Dendritic cell treated with granulocyte-macrophage colony-stimulating factor and Interleukin-4, amounts not matched to agents 40 ng/mL and 50 ng/mL, for 4 days (primary cell): ENCODE measurements around the gene SLC6A6.
A peak's percentile ranks its signal among the peaks of the same experiment; 100 is the strongest.
"Not testable (repeated sequence)": the region's sequence is repeated elsewhere in the genome, so short reads cannot be mapped to it uniquely, and the experiment has no call there.

ENCODE experiments used
- H3K27ac Mint-ChIP-seq: one replicate; pipeline ENCODE4 v1.8.0; 2022; ENCODE audit warnings: mild to moderate bottlenecking, mixed read lengths
- H3K27me3 Mint-ChIP-seq: one replicate; pipeline ENCODE4 v1.8.0; 2022; ENCODE audit warnings: mild to moderate bottlenecking, mixed read lengths
- H3K36me3 Mint-ChIP-seq: one replicate; pipeline ENCODE4 v1.8.0; 2022; ENCODE audit warnings: low read depth, mixed read lengths
- H3K4me1 Mint-ChIP-seq: one replicate; pipeline ENCODE4 v1.8.0; 2022; ENCODE audit warnings: low read depth, mixed read lengths
- H3K4me3 Mint-ChIP-seq: one replicate; pipeline ENCODE4 v1.8.0; 2022; ENCODE audit warnings: mild to moderate bottlenecking, moderate library complexity, mixed read lengths
- H3K9me3 Mint-ChIP-seq: one replicate; pipeline ENCODE4 v1.8.0; 2022; ENCODE audit warnings: mixed read lengths
- intact Hi-C: fragments of 100-400 bp; cut with micrococcal nuclease; formaldehyde crosslinking; loops from one replicate; pipeline ENCODE4 v1.15.0; 2022

The SLC6A6 gene

DNA sequence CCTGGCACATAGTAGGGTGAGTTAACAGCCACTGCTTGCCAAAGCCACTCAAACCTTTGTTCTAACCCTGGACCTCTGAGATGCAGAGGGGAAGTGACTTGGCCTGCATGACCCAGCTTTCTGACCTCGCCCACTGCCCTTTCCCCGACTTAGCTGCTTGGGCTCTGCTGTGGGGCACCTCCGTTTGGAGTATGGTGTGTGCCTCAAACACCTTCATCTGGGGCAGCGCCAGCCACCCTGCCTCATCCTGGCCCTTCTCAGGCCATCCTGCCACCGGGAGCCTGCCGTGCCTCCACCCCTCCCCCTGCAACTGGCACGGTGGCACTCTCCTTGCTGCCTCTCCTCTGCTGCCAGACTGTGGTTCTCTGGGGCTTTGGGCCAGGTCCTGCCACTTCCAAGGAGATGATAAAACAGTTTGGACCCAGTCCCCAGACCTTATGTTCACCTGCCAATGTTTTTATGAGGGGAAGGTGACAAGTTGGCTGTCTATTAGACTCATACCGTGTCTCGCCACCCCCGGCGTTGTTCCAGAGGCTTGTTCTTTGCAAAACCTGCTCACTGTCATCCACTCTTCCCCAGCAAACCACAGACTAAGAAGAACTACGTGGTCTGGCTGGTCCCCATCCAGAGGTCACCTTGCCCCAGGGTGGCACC is 32.2 kb downstream of the SLC6A6 start:
- no peaks in the 10 kb centered on the region for H3K9me3 Mint-ChIP-seq
- intact Hi-C loops = no loop called here
- H3K36me3 Mint-ChIP-seq = peaks cover 50% of the 10 kb centered on the region
- H3K4me3 Mint-ChIP-seq = peak overlapping the region; percentile 52
- H3K27ac Mint-ChIP-seq = peak overlapping the region; percentile 93
- no peaks in the 10 kb centered on the region for H3K27me3 Mint-ChIP-seq
- peaks cover 89% of the 10 kb centered on the region for H3K4me1 Mint-ChIP-seq

DNA sequence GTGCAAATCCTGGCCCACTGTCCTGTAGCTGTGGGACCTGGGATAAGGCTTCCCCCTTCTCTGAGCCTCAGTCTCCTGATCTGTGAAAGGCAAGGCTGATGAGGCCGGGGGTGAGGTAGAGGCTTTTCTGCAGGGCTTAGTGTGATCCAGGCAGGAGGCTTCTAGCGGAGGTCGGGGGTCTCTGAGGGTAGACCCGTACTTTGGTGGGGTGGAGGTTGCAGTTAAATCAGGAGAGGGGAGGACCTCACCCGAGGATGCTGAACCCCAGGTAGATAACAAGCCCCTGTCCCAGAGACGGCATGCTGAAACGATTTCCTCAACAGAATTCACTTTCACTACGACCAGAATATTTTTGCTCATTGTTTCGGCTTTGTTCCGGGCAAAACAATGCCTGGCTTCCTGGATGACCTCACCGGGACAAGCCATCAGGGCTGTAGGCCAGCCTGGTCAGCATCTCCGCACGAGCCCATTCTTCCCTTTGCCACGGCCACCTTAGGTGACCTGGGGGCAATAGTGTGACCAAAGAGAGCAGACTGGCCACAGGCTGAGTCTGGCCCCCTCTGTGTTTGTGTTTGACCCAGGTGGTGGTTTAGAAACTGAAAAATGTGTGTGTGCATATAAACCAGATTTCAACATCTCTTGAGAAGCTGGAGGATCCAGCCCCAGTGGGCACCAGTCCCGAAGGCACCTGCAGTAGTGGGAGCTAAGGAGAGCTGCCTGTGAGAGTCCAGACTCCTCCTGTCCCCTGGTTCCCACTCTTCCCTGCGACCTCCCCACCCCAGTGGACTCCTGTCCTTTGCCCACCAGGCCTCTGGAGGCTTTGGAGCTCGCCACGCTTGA is 33.0 kb downstream of the SLC6A6 start:
- H3K36me3 Mint-ChIP-seq = peaks cover 51% of the 10 kb centered on the region
- no peaks in the 10 kb centered on the region for H3K9me3 Mint-ChIP-seq
- H3K27ac Mint-ChIP-seq = peak overlapping the region; percentile 93
- peaks cover 89% of the 10 kb centered on the region for H3K4me1 Mint-ChIP-seq
- no peaks in the 10 kb centered on the region for H3K27me3 Mint-ChIP-seq
- peak overlapping the region; percentile 20 for H3K4me3 Mint-ChIP-seq
- intact Hi-C loops = no loop called here

GRCh38 chr3:14436954-14437281 is 34.5 kb downstream of the SLC6A6 start:
- intact Hi-C loops = no loop called here
- Mint-ChIP-seq H3K9me3 (no peaks in the 10 kb centered on the region), H3K27me3 (no peaks in the 10 kb centered on the region), H3K27ac (peak overlapping the region; percentile 93), H3K4me1 (peaks cover 89% of the 10 kb centered on the region), H3K36me3 (peaks cover 52% of the 10 kb centered on the region), H3K4me3 (no peak overlapping the region)

GRCh38 chr3:14437705-14438104 is 35.3 kb downstream of the SLC6A6 start:
- intact Hi-C loops = loop anchor here (2.0 kb wide), 1 partner anchor 35 kb away; the partner anchor contains the start of gene SLC6A6
- not testable (repeated sequence) for H3K4me3 Mint-ChIP-seq, H3K9me3 Mint-ChIP-seq, H3K27ac Mint-ChIP-seq, H3K27me3 Mint-ChIP-seq
- H3K36me3 Mint-ChIP-seq = peaks cover 48% of the 10 kb centered on the region
- peaks cover 89% of the 10 kb centered on the region for H3K4me1 Mint-ChIP-seq

DNA sequence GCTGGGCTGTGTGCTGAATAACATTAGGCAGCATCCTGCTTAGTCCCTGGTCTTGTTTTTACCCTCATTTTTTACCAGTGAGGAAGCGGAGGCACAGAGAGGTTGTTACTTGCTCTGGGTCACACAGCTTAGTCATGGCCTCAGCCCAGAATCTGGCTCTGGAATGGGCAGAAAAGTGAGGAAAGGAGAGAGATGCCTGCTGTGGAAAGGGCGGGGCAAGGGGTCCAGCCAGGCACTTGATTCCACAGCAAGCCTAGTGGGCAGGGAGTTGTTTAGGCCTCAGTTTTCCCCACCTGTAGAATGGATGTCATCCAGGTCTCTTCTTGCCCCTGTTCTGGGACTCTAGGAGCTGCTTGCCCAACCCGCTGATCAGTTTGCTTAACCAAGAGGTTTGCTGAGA is 35.9 kb downstream of the SLC6A6 start:
- H3K4me1 Mint-ChIP-seq = peaks cover 86% of the 10 kb centered on the region
- H3K36me3 Mint-ChIP-seq = peaks cover 44% of the 10 kb centered on the region
- intact Hi-C loops = loop anchor here (2.0 kb wide), 1 partner anchor 35 kb away; the partner anchor contains the start of gene SLC6A6
- H3K27me3 Mint-ChIP-seq = no peaks in the 10 kb centered on the region
- no peaks in the 10 kb centered on the region for H3K9me3 Mint-ChIP-seq
- H3K4me3 Mint-ChIP-seq = no peak overlapping the region
- peak overlapping the region; percentile 85 for H3K27ac Mint-ChIP-seq

DNA sequence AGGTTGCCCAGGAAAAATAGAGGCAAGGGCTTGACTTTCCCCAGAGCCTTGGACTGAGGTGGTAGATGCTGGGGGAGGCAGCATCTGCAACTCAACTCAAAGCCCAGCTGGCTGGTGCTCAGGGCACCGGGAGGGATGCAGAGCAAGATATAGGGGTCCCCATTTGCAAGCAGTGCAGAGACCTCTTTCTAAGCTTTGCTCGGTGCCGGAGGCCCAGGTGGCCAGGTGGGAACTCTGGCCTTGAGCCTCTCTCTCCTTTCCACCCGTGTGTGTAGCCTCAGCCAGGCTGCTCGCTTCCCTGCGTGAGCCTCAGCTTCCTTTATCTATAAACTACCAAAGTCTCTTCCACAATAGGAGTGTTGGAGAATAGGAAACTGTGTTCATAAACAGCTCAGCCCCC is 36.5 kb downstream of the SLC6A6 start:
- Mint-ChIP-seq H3K27ac (peak overlapping the region; percentile 85), H3K4me1 (peaks cover 86% of the 10 kb centered on the region), H3K4me3 (peak overlapping the region; percentile 28), H3K36me3 (peaks cover 45% of the 10 kb centered on the region), H3K27me3 (no peaks in the 10 kb centered on the region), H3K9me3 (no peaks in the 10 kb centered on the region)
- intact Hi-C loops = loop anchor here (2.0 kb wide), 1 partner anchor 36 kb away; the partner anchor contains the start of gene SLC6A6

DNA sequence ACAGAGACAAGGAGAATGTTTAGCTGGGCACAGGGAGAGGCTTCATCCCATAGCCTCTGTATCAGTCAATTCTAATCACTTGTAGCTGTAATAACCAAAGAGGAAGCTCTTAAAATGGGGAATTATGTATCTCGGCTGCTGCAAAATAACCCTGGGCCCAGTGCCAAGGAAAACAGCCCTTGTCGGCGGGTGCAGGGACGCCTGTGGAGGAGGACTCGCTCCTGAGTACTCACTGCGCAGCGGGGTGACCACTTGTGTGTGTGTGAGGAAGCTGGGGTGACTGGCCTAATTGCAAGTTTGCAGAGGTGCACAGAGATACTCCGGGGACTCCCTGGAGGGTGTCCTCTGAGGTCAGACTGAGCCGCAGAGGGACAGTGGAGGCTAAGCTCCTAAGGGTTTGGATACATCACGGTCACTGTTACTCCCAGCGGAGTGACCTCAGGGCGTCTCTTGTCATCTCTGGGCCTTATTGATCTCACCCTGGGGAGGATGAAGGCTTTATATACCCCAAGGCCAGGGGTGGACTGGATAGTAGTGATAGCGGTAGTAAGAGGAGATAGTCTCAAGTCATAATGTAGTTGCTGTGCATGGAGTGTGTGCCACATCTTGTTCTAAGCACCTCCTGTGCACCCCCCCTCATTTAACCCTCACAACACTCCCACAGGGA is 37.2 kb downstream of the SLC6A6 start:
- Mint-ChIP-seq H3K27me3 (no peaks in the 10 kb centered on the region), H3K36me3 (peaks cover 45% of the 10 kb centered on the region), H3K9me3 (no peaks in the 10 kb centered on the region), H3K4me3 (peak overlapping the region; percentile 65), H3K4me1 (peaks cover 80% of the 10 kb centered on the region), H3K27ac (peak overlapping the region; percentile 85)
- intact Hi-C loops = loop anchor here (2.0 kb wide), 1 partner anchor 37 kb away; the partner anchor contains the start of gene SLC6A6

GRCh38 chr3:14440168-14440518 is 37.7 kb downstream of the SLC6A6 start:
- Mint-ChIP-seq H3K4me1 (peaks cover 75% of the 10 kb centered on the region), H3K27ac (peak overlapping the region; percentile 85), H3K27me3 (no peaks in the 10 kb centered on the region), H3K9me3 (no peaks in the 10 kb centered on the region), H3K4me3 (peak overlapping the region; percentile 65), H3K36me3 (peaks cover 46% of the 10 kb centered on the region)
- intact Hi-C loops = no loop called here

GRCh38 chr3:14440531-14441239 is 38.3 kb downstream of the SLC6A6 start:
- peaks cover 47% of the 10 kb centered on the region for H3K36me3 Mint-ChIP-seq
- no peaks in the 10 kb centered on the region for H3K9me3 Mint-ChIP-seq
- no peaks in the 10 kb centered on the region for H3K27me3 Mint-ChIP-seq
- H3K4me1 Mint-ChIP-seq = peaks cover 70% of the 10 kb centered on the region
- no peak overlapping the region for H3K4me3 Mint-ChIP-seq
- intact Hi-C loops = no loop called here
- peak overlapping the region; percentile 85 for H3K27ac Mint-ChIP-seq

DNA sequence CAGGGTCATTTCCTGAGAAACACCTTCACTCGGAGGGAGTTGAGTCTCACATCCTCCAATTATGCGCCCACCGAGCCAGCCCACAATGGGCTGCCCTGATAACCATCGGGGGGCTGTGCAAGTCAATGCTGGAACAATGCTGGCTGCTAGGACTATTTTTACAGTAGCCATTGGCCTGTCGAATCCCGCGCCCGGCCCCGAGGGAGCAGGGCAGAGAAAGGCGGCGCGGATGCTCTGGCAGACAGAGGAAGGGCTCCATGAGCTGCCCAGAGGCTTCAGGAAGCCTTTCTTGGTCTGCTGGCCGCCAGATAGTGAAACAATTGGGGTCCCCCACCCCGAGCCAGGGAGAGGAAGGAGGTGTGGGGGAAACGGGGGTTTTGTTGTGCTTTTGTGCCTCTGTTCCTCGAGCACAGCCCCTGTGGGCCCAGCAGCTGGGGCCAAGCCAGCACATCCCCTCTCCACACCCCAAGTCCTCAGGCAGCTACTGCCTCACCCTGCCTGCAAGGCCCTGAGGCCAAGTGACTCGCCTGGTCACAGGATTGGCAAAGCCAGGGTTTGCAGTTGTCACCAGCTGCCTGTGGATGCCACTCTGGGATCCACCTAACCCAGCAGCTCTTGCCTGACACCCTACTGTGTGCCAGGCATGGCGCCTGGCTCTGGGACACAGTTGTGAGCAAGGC is 39.0 kb downstream of the SLC6A6 start:
- no peaks in the 10 kb centered on the region for H3K27me3 Mint-ChIP-seq
- intact Hi-C loops = no loop called here
- H3K36me3 Mint-ChIP-seq = peaks cover 50% of the 10 kb centered on the region
- peak overlapping the region; percentile 85 for H3K27ac Mint-ChIP-seq
- peak overlapping the region; percentile 39 for H3K4me3 Mint-ChIP-seq
- no peaks in the 10 kb centered on the region for H3K9me3 Mint-ChIP-seq
- peaks cover 63% of the 10 kb centered on the region for H3K4me1 Mint-ChIP-seq

- peaks cover 61% of the 10 kb centered on the region for H3K4me1 Mint-ChIP-seq
- no peaks in the 10 kb centered on the region for H3K27me3 Mint-ChIP-seq
- H3K27ac Mint-ChIP-seq = peak overlapping the region; percentile 85
- no peak overlapping the region for H3K4me3 Mint-ChIP-seq
- intact Hi-C loops = no loop called here
- no peaks in the 10 kb centered on the region for H3K9me3 Mint-ChIP-seq
- H3K36me3 Mint-ChIP-seq = peaks cover 53% of the 10 kb centered on the region
Measured at GRCh38 chr3:14441920-14442300, 39.5 kb downstream of the SLC6A6 start.

- peaks cover 55% of the 10 kb centered on the region for H3K4me1 Mint-ChIP-seq
- intact Hi-C loops = no loop called here
- no peaks in the 10 kb centered on the region for H3K9me3 Mint-ChIP-seq
- H3K36me3 Mint-ChIP-seq = peaks cover 69% of the 10 kb centered on the region
- no peak overlapping the region for H3K4me3 Mint-ChIP-seq
- peak overlapping the region; percentile 11 for H3K27ac Mint-ChIP-seq
- H3K27me3 Mint-ChIP-seq = no peaks in the 10 kb centered on the region
Measured at GRCh38 chr3:14444380-14444779, 42.0 kb downstream of the SLC6A6 start.

GRCh38 chr3:14445773-14446172 is 43.4 kb downstream of the SLC6A6 start:
- H3K9me3 Mint-ChIP-seq = no peaks in the 10 kb centered on the region
- intact Hi-C loops = no loop called here
- no peaks in the 10 kb centered on the region for H3K27me3 Mint-ChIP-seq
- peaks cover 77% of the 10 kb centered on the region for H3K36me3 Mint-ChIP-seq
- no peak overlapping the region for H3K27ac Mint-ChIP-seq
- H3K4me3 Mint-ChIP-seq = no peak overlapping the region
- H3K4me1 Mint-ChIP-seq = peaks cover 41% of the 10 kb centered on the region
